HG02885 (cell line): ENCODE measurements around the gene SLC11A2.
"Not testable (repeated sequence)": the region's sequence is repeated elsewhere in the genome, so short reads cannot be mapped to it uniquely, and the experiment has no call there.

Experiments used
- ATAC-seq: cut with Tn5 transposase; IDR thresholded peaks from one replicate; pipeline ENCODE4 v1.9.1; 2021; ENCODE audit warnings: mild to moderate bottlenecking; ENCODE audit not compliant: unreplicated experiment, poor library complexity

Gene SLC11A2

DNA sequence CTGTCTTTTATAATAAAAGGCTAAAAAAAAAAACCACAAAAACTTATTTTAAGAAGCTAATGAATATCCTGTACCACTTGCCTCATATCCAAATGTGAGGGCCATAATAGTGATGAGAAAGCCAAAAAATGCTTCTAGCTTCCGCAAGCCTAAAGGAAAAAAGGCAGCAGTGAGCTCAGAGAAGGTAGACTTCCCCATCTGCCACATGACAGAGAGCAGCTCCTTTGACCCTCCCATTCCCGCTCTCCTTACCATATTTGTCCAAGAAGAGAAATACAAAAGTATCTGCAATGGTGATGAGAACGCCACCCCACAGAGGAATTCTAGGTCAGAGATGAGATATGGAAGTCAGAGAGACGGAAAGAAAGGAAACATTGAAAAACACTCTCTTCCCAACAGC is 27.1 kb downstream of the SLC11A2 start:
- no peak for ATAC-seq

DNA sequence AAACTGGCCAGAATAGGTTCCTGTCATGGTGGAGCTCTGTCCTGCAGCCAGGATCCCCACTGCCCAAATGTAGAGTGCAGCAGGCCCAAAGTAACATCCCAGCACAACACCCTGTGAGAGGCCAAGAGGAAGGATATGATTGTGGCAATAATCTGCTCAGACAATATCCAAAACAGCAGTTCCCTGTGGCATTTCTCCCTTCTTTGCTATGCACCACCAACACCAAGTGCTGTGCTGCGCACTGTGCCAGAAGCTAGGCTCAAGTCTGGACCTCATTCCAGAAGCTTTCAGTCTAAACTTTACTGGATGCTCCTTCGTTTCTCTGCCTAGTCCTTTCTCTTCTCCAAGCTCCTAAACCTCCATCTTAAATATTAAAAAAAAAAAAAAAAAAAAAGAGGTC is 33.4 kb downstream of the SLC11A2 start:
- ATAC-seq: no peak

DNA sequence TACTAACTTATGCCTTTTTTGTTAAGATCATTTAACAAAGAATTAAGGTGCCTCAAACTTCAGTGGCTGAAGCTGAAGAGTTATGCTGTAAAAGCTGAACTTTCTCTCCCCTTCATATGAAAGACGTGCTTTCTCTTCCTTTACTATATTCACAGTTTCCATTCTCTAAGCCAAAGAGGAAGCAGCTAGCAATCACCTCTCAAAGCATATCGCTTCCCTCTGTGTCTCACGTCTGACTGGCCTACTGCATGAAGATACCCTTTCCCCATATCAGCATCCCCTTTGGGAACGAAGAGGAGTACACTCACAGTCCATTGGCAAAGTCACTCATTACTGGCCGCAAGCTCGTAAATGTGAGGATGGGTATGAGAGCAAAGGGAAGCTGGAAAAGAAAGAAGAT is 34.9 kb downstream of the SLC11A2 start:
- ATAC-seq: no peak

DNA sequence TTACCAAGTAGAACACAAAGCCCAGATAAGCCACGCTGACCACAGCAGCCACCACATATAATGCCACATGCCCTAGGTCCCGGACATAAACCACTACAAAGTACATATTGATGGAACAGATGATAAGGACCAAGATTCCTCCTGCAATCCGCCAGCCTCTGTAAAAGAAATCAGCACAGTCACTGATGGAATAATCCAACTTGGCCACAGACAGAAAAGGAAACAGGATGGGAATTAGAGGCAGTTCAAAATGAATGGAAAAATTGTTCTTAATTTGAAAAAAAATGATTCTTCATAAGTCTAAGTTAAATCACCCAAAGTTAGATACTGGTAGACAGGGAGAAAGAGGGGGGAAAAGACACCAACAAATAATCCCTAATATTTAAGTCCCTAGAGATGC is 35.4 kb downstream of the SLC11A2 start:
- no peak for ATAC-seq

DNA sequence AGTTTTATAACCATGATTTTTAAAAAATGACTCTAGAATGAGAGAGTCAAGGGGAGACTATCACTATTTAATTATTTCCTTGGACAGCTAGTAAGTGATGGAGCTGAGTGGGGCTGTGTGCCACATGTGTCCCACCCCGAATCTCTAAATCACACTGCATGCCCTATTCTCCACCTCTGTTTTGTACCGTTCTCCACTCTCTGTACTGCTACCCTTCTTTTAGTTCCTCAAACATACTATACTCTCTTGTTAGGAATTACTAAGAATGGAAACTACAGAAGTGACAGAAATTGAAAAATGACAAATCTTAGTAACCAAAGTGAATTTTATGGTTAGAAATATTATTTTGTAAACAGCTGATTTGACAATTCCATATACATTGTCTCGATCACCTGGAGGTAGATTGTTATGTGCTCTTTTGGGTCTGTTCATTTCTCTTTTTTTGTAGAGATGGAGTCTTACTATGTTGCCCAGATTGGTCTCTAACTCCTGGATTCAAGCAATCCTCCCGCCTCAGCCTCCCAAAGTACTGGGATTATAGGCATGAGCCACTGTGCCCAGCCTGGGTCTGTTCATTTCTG is 35.9 kb downstream of the SLC11A2 start:
- ATAC-seq: no peak

DNA sequence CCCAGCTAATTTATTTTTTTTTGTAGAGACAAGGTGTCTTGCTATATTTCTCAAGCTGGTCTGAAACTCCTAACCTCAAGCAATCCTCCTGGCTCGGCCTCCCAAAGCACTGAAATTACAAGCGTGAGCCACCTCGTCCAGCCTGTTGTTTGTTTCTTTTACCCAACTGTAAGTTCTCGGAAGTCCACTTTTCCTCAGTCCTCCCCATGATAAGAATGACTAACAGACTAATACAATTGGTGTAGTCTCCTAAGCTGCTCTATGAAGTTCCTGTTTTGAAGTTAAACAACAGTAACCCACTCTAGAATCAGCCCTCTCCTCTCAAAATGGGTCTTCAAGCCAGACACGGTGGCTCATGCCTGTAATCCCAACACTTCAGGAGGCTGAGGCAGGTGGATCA is 37.3 kb downstream of the SLC11A2 start:
- no peak for ATAC-seq

DNA sequence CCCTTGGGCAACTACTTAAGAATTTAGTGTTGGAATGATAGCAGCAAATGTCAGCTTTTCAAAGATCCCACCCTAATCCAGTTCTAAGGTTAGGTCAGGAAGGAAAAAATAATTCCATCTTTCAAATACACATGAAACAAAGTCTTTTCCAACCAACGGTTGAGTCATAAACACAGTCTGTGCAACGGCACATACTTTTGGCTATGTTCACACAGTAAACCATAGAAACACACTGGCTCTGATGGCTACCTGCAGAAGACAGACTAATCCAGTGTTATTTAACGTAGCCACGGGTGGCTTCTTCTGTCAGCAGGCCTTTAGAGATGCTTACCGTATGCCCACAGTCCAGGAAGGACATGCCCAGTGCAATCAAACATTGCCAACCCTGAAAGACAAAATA is 38.1 kb downstream of the SLC11A2 start:
- no peak for ATAC-seq

DNA sequence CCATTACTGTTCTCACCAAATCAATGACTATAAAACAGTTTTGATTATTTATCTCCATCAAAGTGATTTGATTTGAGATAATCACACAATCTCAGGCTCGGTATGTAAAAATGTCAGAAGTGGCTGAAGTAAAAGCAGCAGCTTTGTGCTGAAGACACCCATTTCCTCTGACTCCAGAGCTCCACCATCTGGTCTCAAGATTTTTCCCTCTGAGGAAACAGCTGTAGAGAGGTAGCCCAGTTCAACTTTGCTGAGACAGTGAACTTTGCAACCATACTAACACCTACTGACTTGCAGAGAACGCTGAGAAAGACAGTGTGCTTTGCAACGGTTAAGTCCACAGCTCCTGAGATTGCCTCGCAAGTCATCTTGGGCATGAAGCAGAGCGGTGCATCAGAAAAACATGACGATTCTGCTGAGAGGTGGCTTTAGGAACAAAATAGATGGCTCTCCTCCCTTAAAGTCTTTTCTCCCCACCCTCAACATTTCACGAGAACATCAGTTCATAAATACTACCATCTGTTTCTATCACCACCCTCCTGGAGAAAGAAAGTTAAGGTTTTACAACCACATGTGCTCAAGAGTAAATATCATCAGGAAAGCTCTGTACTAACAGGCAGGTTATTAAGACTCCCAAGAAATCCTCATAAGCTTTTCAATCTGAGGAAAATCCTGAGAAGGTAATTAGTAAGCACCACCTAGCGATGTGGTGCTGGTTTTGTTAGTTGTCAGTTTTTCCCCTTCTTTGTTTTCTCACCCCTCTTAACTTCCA is 39.0 kb downstream of the SLC11A2 start:
- peak; percentile 41 for ATAC-seq

DNA sequence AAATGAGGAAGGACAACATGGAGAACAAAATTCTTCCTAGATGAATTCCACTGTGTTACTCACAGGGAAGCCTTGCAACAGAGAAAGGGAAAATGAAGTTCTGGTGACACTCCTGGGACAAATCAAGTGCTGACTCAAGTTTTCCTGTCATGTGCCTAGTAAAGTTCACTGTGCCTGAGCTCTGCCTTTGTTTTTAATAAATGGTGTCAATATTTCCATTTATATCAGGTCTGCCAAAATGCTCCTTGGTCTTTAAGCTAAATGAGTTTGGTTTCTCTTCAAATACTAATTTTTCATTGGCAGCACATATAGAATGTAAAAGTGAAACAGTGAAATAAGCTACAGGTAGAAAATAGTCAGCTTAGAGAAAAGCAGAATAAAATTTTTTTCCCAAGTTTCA is 40.9 kb downstream of the SLC11A2 start:
- no peak for ATAC-seq

DNA sequence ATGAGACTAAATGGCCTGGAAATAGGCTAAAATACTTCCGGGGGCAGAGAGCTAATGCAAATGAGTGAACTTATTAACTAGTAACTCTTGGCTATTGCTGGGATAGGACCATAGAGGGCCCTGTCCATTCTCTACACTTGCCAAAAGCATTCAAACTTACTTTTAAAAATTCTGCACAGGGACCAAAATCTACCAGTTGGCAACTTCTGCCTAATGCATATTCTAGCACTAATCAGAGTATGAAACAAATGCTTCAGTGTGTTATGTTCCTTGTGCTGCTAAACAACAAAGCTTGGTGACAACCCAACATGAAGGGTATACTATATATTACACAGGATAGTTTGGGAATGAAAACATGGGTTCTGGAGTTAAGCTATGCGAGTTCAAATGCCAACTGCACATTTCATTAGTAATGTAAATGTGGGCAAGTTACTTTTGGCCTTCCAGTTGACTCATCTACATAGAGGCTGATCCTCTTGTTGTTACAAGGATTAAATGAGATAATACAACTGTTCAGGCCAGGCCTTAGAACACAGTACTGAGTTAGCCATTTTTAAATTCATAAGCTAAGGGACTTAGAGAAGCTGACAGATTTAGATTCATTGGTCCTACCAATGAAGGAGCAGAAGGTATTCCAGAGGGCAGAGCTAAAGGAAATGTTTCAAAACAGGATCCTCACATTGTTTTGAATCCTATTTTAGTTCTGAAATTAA is 41.4 kb downstream of the SLC11A2 start:
- ATAC-seq: no peak

DNA sequence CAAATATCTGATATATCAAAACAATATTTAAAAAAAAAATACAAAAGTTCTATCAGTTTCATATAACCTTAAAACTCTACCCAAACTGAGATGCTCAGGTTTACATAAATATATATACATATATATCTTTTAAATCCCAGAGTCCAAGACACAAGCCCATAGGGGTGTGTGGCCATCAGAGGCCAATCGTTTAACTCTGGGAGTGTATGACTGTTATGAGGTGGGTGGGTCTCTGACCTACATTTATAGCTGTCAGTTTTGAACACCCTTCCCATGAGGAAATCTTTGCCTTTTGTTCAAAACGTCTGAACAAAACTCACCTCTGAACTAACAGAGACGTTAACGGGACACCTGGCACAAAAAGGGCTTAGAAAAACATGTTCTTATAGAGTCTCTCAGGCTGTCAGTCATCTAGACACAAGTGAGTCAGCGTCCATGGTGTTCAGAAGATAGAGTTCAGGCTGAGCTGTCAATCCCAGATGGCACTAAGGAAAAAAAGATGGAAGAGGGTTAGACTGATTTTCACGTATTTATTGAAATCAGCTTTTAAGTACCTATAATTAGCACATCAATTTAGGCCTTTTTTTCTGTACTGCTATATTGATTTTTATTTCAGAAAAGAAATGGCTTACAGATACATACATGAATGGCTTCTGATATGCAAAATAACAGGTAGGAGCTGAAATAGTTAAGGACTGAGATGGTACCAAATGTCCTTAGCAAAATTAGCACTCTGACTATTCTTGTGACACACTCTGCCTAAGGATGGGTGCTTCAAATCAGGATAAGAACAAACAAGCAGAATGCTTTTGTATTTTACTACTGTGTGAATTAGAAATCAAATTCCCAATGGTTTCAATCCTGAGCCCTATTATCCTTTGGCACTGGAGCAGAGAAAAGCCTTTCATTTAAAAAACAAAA is 44.6 kb downstream of the SLC11A2 start:
- ATAC-seq: no peak

DNA sequence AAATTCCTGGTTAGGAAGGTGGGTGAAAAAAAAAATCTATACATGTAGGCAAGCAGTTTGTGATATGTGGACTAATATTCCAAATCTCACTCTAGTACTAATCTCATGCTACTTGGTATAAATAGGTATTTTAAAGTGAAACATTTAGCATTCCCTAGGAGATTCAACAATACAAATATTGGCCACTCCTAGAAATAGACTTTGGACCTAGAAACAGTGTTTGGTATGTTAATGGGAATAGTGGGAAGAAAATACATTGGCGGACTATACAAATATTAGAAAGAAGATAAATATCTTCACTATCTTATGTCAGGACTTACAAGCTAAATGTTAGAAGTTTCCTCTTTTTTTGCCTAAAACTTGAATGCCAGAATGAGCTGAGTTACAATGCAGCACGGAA is 45.6 kb downstream of the SLC11A2 start:
- no peak for ATAC-seq

DNA sequence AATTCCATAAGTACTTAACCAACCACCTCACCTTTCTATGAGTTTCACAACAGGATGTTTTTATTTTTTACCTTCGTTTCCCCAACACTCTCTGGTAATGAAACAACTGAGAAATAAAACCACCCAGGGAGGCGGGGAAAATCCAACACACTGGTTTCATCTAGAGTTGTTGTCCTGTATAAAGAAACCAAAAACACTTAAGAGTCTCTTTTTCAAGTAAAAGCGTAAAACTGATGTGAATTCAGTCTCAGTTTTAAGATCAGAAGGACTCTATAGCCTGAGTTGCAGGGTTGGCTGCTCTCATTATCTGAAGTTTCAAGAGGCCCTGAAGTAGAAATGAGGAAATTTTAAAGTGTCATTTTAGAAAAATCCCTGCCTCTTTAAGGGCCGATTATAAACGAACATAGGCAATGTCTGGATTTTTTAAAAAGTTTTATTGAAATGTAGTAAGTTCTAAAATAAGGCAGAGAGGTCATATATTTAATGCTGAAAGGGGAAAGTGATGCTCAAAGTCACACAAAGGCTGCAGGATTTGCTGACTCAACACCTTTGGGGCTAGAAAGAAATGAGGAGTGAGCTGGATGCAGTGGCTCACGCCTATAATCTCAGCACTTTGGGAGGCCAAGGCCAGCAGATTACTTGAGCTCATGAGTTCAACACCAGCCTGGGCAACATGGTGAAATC is 46.7 kb downstream of the SLC11A2 start:
- ATAC-seq: peak; percentile 47

DNA sequence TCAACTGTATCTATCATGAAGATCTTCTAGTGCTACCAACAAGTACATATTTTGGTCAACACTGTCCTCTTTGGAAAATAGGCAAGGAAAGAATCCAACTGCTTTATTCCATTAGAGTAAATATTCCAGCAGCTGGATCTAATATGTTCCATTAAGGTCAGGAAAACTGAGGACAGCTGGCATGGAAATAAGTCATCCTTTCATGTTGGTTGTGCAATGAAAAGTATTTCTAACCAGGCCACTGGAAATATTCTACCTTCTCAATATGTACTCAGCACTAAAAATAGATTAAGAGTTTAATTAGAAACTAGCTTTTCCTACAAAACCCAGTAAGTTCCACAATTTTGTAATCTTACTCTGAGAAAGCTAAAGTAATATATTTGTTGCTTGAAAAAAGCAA is 54.2 kb downstream of the SLC11A2 start:
- ATAC-seq: no peak

DNA sequence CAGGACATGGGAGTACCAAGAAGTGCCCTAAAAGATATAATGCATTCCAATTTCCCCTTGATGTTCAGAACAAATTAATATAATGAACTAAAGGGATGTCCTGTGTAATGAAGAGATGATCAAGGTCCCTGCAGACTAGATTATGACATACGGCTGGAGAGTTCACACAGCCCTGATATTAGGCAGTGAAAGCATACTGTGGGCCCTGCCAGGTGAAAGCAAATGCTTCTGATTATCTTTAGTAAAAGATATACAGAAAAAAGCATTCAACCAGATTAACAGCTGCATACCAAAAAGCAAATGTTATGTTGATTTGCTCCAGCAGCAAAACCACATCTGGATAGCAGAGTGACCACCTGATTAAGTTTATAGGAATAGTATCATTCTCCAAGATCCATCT is 61.8 kb downstream of the SLC11A2 start:
- ATAC-seq: no peak

DNA sequence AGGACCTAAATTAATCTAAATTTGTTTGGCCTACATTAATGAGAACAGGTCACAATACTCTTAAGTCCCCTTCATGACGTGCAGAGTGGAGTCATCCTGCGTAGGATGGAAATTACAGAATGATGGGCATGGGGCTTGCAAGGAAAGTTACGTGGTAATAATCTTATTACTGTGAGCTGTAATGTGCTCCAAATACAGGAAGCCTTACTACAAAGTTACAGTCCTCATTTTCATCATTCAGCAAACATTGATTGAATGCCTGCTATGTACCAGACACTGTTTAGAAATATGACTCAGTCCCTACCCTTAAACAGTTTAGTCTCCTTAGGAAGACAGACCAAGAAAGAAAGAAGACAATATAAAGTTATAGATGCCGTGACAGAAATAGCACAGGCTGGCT is 64.5 kb downstream of the SLC11A2 start:
- ATAC-seq: no peak

DNA sequence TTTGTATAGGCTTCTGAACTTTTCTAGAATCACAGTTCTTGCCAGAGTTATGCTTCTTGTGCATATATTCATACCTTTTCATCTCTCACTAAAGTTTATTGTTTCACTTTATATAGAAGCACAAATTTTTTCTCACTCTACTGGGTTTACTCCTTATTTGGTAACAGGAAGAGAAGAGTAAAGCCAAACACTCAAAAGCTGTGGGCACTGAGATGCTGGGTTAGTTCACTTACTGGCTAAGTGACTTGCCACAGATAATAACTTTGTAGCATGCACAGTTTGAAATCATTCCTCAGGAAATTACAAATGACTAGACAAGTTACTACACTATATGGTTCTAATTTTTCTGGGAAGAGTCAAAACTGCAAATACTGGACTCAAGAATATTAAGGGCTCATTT is 66.1 kb downstream of the SLC11A2 start:
- ATAC-seq: no peak

DNA sequence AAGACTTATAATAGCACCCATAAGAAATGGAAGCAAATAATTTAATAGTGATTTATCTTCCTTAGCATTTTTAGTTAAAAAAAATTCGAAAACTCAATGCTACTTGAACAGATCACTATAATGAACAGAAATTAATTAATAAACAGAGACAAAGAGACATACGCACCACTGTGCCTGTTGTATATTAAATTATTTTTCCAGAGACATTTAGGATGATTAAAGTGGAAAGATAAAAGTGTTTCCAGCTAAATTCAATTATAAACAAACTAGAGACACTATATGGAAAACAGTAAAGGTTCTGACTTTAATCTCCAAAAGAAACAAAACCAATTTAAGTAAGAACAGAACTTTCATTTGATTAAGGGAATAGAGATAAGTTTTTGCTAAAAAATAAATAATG is 70.5 kb downstream of the SLC11A2 start:
- ATAC-seq: no peak

DNA sequence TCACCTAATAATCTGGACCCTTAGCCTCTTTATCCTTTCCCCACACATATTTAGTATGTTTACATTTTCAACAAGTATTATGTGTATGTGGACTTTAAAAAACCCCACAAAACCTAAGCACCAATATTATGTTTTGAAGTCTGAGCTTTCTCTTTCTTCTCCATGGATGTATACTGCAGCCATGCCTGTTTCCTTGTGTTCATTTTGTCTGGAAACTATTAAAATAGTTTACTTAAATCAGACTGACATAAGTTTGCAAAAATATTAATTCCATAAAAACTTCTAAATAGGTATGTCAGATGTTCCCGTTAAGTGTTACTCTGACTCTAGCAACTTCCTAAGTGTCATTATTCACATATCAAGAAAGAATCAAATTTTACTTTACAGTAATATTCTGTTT is 70.9 kb downstream of the SLC11A2 start:
- no peak for ATAC-seq

DNA sequence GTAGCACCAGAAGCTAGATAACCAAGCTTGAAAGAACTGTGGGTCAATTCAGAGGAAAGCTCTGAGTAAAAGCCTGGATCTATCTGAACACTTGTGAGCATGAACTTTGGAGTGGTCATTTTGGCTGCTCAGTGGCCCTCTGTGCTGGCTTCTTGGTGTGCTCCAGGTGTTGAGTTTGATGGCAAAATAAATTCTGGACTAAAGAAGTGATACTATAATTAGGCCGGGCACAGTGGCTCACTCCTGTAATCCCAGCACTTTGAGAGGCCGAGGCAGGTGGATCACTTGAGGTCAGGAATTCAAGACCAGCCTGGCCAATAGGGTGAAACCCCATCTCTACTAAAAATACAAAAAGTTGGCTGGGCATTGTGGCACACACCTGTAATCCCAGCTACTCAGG is 71.4 kb downstream of the SLC11A2 start:
- ATAC-seq: not testable (repeated sequence)
